ENCODE results near the gene MIB1.

MIB1 gene

DNA sequence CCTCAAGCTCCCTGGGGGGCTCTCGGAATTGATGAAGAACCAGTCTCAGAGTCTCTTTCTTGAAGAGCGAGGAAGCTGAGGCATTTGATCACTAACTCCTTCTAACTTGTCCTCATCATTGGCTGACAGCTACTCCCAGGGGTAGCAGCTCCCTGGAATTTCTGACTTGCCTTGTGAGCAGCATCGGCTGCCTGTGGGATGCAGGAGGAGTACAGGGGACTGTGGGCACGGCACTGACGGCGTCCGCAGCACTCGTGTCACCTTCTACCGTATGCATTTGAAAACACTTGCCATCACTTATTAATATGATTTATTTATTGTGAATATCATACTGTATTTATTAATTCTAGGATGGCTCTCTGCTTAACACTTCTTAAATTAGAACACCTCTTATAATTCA lies 175.0 kb downstream of the MIB1 start:
- DNase-seq (ENCODE audit: extremely low spot score, insufficient read length, low read depth) = no peak

DNA sequence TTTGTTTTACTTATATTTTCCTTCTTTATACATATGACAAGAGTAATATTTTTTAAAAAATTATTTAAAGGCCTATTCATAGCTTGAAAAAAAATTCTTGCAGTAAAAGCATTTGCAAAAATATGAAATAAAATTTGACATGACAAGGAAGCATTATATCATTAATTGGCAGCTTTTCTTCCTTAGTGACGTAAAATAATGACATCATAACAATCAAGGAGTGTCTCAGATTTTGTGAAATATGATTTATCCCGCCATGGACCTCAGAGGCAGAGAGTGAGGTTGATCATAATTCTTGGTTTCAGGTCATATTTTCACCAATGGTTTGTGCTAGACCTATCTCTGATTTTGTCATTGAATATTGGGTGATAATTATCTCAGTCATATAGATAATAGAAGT lies 176.0 kb downstream of the MIB1 start:
- FAIRE-seq (no peak), DNase-seq (ENCODE audit: extremely low spot score, insufficient read length, low read depth) (no peak)

More for the DNA sequence above, 175.0 kb downstream of the MIB1 start:
- no peak for FAIRE-seq

GRCh38 chr18:21918693-21919092 lies 178.1 kb downstream of the MIB1 start:
- DNase-seq (ENCODE audit: extremely low spot score, insufficient read length, low read depth) (no peak), FAIRE-seq (no peak)

Data from GM18507 (cell line).